GM21423 (cell line): ENCODE results near the gene INHA.
A peak's percentile ranks its signal among the peaks of the same experiment; 100 is the strongest.

Experiments
- ATAC-seq: cut with Tn5 transposase; IDR thresholded peaks from one replicate; pipeline ENCODE4 v1.9.1; 2021; ENCODE audit warnings: mild to moderate bottlenecking, moderate library complexity; ENCODE audit not compliant: unreplicated experiment

Gene INHA

DNA sequence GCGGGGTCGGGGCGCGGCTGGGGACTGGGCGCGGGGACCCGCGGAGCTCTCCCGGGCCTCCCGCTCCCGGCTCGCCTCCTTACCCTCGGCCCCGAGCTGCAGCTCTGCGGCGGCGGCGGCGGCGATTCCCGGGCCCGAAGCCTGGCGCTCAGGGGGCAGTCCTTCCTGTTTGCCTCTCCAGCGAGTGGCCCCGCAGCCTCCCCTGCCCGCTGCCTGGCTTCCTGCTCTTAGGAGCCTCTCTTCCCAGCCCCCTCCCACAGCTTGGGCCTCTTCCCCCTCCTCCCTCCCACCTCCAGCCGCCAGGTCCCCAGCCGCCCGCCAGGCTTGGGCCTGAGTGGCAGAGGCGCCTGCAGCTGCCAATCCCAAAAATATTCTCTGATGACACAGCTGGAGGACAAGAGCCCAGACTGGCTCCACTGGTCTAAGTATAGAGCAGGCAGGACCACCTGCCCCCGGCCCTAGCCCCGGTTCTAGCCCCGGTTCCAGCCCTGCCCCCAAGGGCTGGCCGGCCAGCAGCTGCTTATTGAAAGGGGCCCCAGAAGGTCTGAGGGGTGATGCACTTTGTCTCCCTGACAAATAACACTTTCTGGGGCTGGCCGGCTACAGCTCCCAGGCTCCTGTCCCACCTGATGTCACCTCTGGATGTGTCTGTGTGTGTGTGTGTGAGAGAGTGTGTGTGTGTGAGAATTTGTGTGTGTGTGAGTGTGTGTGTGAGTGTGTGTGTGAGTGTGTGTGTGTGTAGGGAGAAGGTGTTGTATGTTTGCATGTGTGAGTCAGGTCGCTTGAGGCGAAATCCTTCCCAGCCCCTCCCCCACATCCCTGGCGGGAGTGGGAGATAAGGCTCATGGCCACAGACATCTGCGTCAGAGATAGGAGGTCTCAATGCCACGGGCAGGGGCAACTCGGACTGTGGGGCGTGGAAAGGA is 536 bp upstream of the INHA start, which contains the start of gene OBSL1:
Gene OBSL1, minus strand, starts transcription at position 229 of the 926 bp plus-strand sequence. CDS start 307 bp downstream, outside the sequence.
- ATAC-seq, result no peak

- ATAC-seq, result no peak
Measured at GRCh38 chr2:219573166-219573565, 1.1 kb downstream of the INHA start.

DNA sequence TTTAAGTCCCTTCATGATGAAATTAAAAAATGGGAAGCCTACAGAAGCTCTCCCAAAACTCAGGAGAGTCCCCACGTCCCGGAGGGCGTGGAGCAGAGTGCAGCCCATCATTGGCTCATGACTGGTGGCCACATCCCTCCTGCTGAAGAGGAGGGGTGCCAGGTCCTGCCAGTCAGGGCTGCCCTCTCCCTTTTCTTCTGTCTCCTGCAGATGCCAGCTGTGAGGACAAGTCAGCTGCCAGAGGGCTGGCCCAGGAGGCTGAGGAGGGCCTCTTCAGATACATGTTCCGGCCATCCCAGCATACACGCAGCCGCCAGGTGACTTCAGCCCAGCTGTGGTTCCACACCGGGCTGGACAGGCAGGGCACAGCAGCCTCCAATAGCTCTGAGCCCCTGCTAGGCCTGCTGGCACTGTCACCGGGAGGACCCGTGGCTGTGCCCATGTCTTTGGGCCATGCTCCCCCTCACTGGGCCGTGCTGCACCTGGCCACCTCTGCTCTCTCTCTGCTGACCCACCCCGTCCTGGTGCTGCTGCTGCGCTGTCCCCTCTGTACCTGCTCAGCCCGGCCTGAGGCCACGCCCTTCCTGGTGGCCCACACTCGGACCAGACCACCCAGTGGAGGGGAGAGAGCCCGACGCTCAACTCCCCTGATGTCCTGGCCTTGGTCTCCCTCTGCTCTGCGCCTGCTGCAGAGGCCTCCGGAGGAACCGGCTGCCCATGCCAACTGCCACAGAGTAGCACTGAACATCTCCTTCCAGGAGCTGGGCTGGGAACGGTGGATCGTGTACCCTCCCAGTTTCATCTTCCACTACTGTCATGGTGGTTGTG is 2.6 kb downstream of the INHA start:
- ATAC-seq, result no peak

- ATAC-seq, result no peak
Measured at GRCh38 chr2:219575566-219576504, 3.7 kb downstream of the INHA start.

DNA sequence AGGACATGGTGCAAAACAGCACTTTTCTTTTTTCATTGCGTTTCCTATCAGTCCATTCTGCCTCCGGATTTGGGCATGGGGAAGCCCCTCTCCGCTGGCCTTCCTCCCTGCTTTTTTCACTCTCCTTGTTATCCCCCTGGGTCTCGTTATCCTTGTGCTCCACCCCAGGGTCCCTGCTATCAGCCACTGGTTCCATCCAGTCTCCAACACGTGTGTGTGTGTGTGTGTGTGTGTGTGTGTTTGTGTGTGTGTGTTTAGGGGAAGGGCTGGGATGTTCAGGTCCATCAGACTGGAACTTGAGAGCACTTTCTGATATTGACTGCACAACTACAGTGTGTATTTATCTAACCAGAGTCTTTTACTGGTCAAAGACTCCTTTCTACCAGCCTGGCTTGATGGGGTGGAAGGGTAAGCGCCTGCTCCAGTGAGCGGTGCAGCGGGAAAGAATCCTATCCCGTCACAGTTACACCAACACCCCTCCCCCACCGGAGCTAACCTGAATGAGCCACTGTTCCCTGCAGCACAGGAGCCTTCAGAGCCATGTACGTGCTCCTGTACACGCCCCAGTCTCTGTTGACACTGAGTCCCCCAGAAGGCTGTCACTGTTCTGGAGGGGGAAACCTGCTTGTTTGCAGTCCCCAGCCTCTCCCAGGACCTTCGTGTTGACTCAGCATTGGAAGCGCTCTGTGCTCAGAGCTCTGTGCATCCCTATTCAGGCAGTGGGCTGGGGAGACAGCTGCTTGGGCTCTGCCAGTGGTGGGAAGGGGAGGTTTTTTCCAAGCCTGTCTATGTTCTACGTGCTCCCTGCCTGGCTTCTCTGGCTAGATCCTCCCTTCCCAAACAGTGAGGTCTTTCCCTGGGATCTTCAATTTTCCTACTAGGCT is 4.6 kb downstream of the INHA start:
- ATAC-seq, result no peak

- ATAC-seq, result no peak
Measured at GRCh38 chr2:219578811-219579613, 6.9 kb downstream of the INHA start.

- ATAC-seq, result no peak
Measured at GRCh38 chr2:219581346-219581745, 9.2 kb downstream of the INHA start.

GRCh38 chr2:219591091-219591490 is 19.0 kb downstream of the INHA start:
- no peak for ATAC-seq

DNA sequence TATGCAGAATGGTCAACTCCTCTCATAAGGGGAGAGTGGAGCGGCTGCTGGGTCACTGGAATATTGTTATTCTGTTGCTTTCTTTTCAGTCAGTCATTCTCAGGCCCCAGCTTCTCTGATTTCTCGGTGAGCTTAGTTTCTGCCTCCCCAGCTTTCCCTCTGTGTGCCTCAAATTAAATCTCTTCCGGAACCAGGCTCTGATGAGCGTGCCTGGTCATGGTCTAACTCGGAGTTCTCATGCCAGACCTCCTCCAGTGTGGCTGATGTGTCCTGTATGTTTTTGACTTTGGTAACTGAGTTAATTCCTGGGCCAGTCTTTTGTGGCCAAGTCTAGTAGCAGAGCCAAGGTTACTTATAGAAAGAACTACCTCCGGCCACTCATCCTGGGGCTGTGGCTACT is 20.6 kb downstream of the INHA start:
- no peak for ATAC-seq

DNA sequence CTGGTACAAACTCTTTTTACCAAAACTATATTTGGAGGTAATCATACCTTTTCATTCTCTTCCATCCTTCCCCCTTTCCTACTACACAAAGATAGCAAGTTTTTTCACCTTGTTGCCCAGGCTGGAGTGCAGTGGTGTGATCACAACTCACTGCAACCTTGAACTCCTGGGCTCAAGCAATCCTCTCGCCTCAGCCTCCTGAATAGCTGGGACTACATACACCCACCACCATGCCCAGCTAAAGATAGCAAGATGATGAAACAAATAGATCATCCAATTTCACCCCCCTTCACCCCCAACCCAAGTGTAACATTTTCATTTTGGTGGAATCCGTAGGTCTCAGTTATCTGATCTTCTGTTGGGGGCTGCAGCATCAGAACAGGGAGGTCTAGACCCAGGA is 21.0 kb downstream of the INHA start:
- no peak for ATAC-seq

GRCh38 chr2:219595256-219595655 is 23.1 kb downstream of the INHA start:
- no peak for ATAC-seq

DNA sequence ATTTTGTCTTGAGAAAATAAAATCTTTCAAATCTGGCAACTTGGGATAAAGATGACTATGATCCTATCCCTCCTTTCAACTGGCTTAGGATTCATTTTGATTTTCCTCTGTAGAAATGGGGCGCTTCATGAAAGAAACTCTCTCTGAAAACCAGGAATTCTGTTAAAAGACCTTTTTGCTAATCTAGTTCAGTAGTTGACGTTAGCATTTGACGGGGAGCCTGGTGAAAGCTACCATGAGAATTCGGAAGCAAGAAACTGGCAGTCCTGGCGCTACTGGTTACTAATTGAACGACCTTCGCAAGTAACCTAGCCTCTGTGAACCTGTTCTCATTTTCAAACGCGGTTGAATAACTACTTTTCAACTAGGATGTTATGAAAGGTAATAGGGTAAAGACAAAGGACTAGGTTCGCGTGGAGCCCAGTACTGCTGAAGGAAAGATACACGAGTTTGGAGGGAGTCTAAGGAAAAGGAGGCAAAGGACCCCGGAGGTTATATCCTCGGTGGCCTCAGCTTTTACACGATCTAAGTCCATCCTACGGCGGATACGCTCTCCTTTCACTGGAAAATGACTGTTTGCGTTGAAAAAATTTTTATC is 24.9 kb downstream of the INHA start:
- ATAC-seq, result peak; percentile 5

- peak; percentile 90 for ATAC-seq
Measured at GRCh38 chr2:219597552-219598307, 25.6 kb downstream of the INHA start, which contains the start of gene STK11IP. STK11IP (plus strand) TSS chr2:219597857; CDS start chr2:219598120, 263 bp downstream.

- ATAC-seq, result no peak
Measured at GRCh38 chr2:219598308-219599078, 26.4 kb downstream of the INHA start.

GRCh38 chr2:219603771-219604170 is 31.7 kb downstream of the INHA start:
- no peak for ATAC-seq

GRCh38 chr2:219605607-219605954 is 33.5 kb downstream of the INHA start:
- no peak for ATAC-seq

DNA sequence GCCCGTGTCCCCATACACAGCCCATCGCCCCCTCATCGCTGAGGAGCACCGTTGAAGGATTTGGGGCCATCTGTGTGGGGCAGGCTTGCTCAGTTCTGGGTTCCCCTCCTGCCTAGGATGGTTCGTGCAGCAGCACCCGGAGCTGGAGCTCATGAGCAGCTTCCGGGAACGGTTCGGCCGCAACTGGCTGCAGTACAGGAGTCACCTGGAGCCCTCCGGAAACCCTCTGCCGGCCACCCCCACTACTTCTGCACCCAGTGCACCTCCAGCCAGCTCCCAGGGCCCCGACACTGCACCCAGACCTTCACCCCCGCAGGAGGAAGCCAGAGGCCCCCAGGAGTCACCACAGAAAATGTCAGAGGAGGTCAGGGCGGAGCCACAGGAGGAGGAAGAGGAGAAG is 35.8 kb downstream of the INHA start:
- no peak for ATAC-seq
